NK-92 (cell line): ENCODE data around the gene PDZD2.

Experiments used
- DNase-seq: peaks from one replicate; lab custom pipeline; 2025; ENCODE audit not compliant: unreplicated experiment; lab: John Stamatoyannopoulos, UW

Gene PDZD2

GRCh38 chr5:32123058-32123805 lies 484.3 kb downstream of the PDZD2 start:
- DNase-seq: no peak

DNA sequence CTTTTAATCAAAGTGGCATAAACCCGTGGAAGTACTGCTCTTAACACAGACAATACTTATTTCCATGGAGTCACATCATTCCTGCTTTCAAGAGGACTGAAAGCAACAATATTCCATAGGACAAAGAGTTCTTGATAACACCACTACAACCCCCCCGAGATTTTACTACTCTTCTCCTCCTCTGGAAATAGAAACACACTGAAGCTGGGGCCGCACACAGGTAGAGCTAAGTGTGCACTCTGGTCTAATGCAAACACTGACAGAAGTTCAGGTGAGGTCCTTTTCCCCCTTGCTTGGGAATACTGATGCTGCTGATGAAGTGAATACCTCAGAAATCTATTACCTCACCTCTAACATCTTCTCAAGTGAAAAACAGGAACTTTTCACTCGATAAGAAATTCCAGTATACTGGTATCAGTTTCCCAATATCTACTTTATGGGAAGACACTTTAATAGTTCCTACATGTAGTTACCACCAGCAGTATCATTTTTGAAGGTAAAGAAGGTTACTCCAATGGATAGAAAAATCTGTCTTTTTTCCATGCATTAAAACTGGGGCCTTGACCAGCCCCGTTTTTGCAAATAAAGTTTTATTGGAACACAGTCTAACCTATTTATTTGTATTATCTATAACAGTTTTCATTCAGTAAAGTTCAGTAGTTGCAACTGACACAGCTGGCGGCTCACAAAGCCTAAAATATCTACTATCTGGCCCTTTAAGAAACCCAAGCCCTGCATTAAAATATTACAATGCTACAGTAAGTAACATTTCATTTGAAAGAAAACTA lies 485.2 kb downstream of the PDZD2 start:
- no peak for DNase-seq

DNA sequence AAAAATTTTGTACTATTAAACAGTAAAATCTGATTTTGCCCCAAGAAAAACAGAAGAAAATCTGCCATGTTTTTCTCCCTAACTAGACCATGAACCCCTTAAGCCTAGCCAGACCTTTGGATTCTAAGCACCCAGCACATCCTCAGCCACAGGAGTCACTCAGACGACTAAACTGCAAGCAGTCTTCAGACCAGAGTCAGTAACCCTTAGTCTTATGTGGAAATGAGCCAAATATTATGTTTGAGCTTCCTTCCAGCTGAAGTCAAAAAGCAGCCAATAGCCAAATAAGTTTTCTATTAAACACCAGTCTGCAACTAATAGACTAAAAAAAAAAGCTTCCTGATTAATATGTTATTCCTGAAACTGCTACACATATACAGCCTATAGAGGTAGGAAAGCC lies 487.8 kb downstream of the PDZD2 start:
- DNase-seq: no peak

DNA sequence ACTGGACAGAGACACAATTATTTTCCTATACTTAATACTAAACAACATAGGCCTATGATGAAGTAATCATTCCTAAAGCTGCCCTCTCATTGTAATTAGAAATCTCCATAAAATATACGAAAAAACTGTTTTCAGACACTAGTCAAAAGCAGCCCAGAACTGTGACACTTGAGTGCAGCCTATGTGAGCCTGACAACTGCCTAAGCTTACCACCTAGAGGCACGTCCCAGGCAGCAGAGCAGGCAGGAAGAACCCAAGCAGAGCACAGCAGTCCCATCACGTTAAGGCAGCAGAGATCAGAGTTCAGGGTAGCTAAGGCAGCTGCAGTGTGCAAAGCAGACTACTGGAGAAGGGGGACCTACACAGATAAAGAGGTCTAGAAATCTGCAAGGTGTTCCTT lies 488.8 kb downstream of the PDZD2 start:
- DNase-seq: no peak

DNA sequence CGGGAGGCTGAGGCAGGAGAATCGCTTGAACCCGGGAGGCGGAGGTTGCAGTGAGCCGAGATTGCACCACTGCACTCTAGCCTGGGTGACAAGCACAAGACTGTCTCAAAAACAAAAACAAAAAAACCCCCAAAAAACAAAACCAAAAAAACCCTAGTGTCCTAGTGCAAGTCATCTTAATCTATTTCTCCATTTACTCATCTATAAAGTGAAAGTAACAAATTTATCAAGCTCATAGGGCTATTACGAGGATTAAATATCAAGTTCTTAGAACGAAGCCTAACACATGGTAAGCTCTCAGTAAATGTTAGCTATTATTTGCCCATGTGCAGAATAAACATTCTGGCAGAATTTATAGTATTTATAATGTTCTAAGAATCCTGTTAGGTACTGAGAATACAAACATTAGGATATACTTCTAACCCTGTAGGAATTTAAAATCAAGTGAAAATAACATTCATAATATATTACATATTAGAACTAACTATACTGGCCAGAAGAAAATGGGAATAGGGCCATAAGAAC lies 490.2 kb downstream of the PDZD2 start:
- no peak for DNase-seq

GRCh38 chr5:32130865-32131264 lies 491.9 kb downstream of the PDZD2 start:
- DNase-seq: no peak

- no peak for DNase-seq
Measured at GRCh38 chr5:32131604-32132003, 492.7 kb downstream of the PDZD2 start.

GRCh38 chr5:32132757-32133156 lies 493.8 kb downstream of the PDZD2 start:
- no peak for DNase-seq

DNA sequence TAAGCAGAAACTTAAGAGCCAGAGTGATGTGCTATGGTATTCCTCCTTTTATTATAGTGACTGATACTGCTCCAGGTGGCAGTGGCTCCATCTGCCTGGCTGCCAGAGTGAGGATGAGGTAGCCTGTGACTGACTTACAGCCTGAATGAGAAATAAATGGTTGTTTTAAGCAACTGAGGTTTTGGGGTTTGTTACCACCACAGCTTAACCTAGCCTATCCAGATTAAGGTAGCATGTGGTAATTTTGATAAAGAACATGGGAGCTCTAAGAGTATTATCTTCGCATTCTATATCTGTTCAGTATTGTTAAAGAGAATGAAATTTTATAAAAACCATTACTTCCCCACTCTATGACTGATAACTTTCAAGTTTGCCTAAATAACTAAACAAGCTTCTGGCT lies 496.2 kb downstream of the PDZD2 start:
- no peak for DNase-seq

- DNase-seq: no peak
Measured at GRCh38 chr5:32136342-32136741, 497.4 kb downstream of the PDZD2 start.

- no peak for DNase-seq
Measured at GRCh38 chr5:32138839-32139493, 500.0 kb downstream of the PDZD2 start.

DNA sequence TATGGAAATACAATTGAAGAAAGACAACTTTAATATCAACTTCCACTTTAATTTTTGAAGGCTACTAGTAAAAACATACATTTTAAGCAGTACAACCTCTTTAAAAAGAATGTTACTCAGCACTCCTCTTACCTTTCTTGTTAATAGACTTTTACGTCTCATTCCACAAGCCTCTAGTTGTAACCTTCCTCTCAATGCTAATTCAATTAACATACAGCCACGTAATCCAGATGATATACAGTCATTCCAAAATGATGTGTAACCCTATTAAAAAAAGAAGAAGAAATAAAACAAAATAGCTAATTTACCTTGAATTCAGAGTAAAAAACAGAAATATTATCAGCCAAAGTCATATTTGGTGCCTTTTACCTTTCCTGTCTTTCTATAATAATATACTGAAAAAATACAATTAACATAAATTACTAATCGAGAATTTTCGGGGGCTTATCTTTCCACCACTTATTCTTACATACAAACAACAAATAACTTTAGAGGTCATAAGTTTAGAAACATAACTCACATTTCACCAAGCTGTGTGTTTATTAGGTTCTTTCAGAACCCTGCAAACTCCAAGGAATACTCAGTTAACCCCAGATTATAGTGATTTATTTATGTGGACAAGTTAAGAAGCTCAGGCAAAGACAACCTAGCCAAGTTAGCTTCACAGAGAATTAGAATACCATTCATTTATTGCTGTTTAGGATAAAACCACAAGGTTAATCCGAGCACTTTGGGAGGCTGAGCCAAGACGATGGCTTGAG lies 504.9 kb downstream of the PDZD2 start:
- DNase-seq: no peak

GRCh38 chr5:32144378-32145207 lies 505.7 kb downstream of the PDZD2 start:
- no peak for DNase-seq

GRCh38 chr5:32145378-32145777 lies 506.4 kb downstream of the PDZD2 start:
- no peak for DNase-seq

DNA sequence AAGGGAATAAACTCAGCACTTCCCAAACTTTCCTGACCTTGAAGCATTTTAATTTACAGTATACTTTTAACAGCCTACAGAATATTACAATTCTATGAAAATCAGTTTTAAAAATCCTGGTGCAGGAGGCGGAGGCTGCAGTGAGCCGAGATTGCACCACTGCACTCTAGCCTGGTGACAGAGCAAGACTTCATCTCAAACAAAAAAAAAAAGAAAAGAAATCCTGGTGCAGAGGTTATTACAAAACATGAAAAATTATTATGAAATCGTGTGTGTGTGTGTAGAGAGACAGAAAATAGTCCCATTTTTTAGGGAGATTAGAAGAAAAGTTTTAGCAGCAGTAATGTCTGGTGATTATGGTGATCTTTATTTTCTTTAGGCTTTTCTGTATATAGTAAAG lies 508.3 kb downstream of the PDZD2 start:
- DNase-seq: no peak

DNA sequence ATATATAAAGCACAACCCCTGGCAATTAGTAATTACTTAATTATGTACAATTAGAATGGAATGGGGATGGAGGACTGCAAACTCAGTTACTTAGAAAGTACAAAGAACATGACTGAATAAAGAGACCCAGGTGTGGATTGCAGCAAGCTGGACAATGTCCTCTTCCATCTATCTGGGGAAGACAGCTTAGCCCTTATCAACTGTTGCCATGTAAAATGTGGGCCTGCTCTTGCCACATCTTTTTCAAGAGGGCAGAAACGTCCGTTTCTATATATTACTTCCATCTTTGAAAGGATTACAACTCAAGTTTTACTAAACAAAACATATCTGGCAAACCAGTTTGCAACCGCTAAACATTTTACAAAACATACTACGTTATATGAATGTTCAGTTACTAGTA lies 509.0 kb downstream of the PDZD2 start:
- no peak for DNase-seq

- no peak for DNase-seq
Measured at GRCh38 chr5:32150366-32150765, 511.4 kb downstream of the PDZD2 start.

GRCh38 chr5:32151198-32151597 lies 512.3 kb downstream of the PDZD2 start:
- no peak for DNase-seq

DNA sequence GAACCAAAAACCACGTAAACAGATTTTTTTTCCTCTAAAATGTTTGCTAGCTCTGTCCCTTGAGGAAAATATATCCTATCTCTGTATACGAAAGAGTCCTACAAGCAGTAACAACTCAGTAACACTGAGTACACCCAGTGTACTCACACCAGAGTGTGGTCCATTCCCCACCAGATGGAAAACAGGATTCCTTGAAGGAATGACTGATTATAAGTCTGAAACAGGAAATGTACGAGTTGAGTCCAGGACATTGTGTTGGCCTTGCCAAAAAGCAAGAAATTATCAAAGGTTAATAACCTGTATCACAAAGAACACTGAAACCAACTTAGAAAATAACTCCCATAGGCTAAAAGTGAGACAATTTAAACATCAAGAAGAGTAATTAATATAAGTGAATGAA lies 514.8 kb downstream of the PDZD2 start:
- DNase-seq: no peak

GRCh38 chr5:32155211-32155610 lies 516.3 kb downstream of the PDZD2 start:
- DNase-seq: no peak
